Fibroblast of skin of scalp (primary cell): ENCODE results near the gene IWS1.

Source experiments
- DNase-seq: peaks from one replicate; pipeline ENCODE4 v3.0.0-alpha.2; 2013

The IWS1 gene

GRCh38 chr2:127486247-127487058 is 39.8 kb downstream of the IWS1 start:
- no peak for DNase-seq

GRCh38 chr2:127485694-127486071 is 40.6 kb downstream of the IWS1 start:
- no peak for DNase-seq

- DNase-seq: no peak
These were observed 41.1 kb downstream of the IWS1 start for GRCh38 chr2:127485051-127485693.

- DNase-seq: no peak
These were observed 44.3 kb downstream of the IWS1 start for GRCh38 chr2:127482031-127482430.

GRCh38 chr2:127479866-127480743 is 46.2 kb downstream of the IWS1 start:
- no peak for DNase-seq

GRCh38 chr2:127479219-127479825 is 47.0 kb downstream of the IWS1 start:
- peak; percentile 65 for DNase-seq

GRCh38 chr2:127475788-127476187 is 50.5 kb downstream of the IWS1 start:
- no peak for DNase-seq

- DNase-seq: no peak
These were observed 54.0 kb downstream of the IWS1 start for GRCh38 chr2:127472268-127472667.

GRCh38 chr2:127471286-127471988 is 54.9 kb downstream of the IWS1 start:
- no peak for DNase-seq

GRCh38 chr2:127469974-127470373 is 56.3 kb downstream of the IWS1 start:
- no peak for DNase-seq

GRCh38 chr2:127469051-127469450 is 57.2 kb downstream of the IWS1 start:
- no peak for DNase-seq

GRCh38 chr2:127465258-127465657 is 61.0 kb downstream of the IWS1 start:
- no peak for DNase-seq

GRCh38 chr2:127464470-127465257 is 61.6 kb downstream of the IWS1 start:
- no peak for DNase-seq

GRCh38 chr2:127463155-127463991 is 62.9 kb downstream of the IWS1 start:
- peak; percentile 24 for DNase-seq

GRCh38 chr2:127462461-127462860 is 63.8 kb downstream of the IWS1 start:
- no peak for DNase-seq

GRCh38 chr2:127456960-127457359 is 69.3 kb downstream of the IWS1 start:
- DNase-seq: no peak

GRCh38 chr2:127455566-127456493 is 70.5 kb downstream of the IWS1 start:
- DNase-seq: peak; percentile 19

- DNase-seq: no peak
These were observed 71.4 kb downstream of the IWS1 start for GRCh38 chr2:127454595-127455565.
